ENCODE measurements around the gene ENPP1.

ENPP1 gene

GRCh38 chr6:131917763-131918649, 110.2 kb downstream of the ENPP1 start:
- ATAC-seq = no peak
- no peak for TF ChIP-seq ZFP30 (CRISPR knock-in tag; IDR thresholded peaks at IDR 0.05)
- TF ChIP-seq SNAI2 (CRISPR knock-in tag; IDR thresholded peaks at IDR 0.05) = no peak
- TF ChIP-seq CSDC2 (CRISPR knock-in tag; IDR thresholded peaks at IDR 0.05) = no peak
- TF ChIP-seq ZNF565 (CRISPR knock-in tag; conservative IDR thresholded peaks at IDR 0.05; ENCODE audit: low read depth) = no peak
- TF ChIP-seq ISL1 (CRISPR knock-in tag; IDR thresholded peaks at IDR 0.05) = no peak

- TF ChIP-seq ESRRG (CRISPR knock-in tag; IDR thresholded peaks at IDR 0.05) (no peak), CSDC2 (CRISPR knock-in tag; IDR thresholded peaks at IDR 0.05) (no peak), GLIS3 (CRISPR knock-in tag; IDR thresholded peaks at IDR 0.05) (no peak), TOX (CRISPR knock-in tag; IDR thresholded peaks at IDR 0.05; ENCODE audit: borderline replicate concordance) (no peak), CSRNP3 (CRISPR knock-in tag; IDR thresholded peaks at IDR 0.05) (no peak), ZC3H10 (CRISPR knock-in tag; IDR thresholded peaks at IDR 0.05) (no peak), TCF4 (CRISPR knock-in tag; IDR thresholded peaks at IDR 0.05; ENCODE audit: borderline replicate concordance) (no peak), PATZ1 (CRISPR knock-in tag; IDR thresholded peaks at IDR 0.05; ENCODE audit: borderline replicate concordance) (no peak), ZNF70 (CRISPR knock-in tag; IDR thresholded peaks at IDR 0.05) (no peak), CREB5 (CRISPR knock-in tag; IDR thresholded peaks at IDR 0.05; ENCODE audit: low read depth) (no peak), ZNF8 (CRISPR knock-in tag; IDR thresholded peaks at IDR 0.05) (no peak), RARB (CRISPR knock-in tag; IDR thresholded peaks at IDR 0.05) (no peak), ARNTL (CRISPR knock-in tag; IDR thresholded peaks at IDR 0.05; ENCODE audit: borderline replicate concordance, low read depth) (no peak)
- ATAC-seq = no peak
Observed at GRCh38 chr6:131918650-131919355, 111.0 kb downstream of the ENPP1 start.

- ATAC-seq = no peak
- TF ChIP-seq ZNF565 (CRISPR knock-in tag; conservative IDR thresholded peaks at IDR 0.05; ENCODE audit: low read depth) (no peak), ZNF70 (CRISPR knock-in tag; IDR thresholded peaks at IDR 0.05) (no peak), TSHZ2 (CRISPR knock-in tag; IDR thresholded peaks at IDR 0.05) (no peak), ZFP3 (CRISPR knock-in tag; IDR thresholded peaks at IDR 0.05) (no peak), ISL1 (CRISPR knock-in tag; IDR thresholded peaks at IDR 0.05) (no peak), BACH2 (CRISPR knock-in tag; IDR thresholded peaks at IDR 0.05; ENCODE audit: borderline replicate concordance) (no peak), RARB (CRISPR knock-in tag; IDR thresholded peaks at IDR 0.05) (no peak)
Observed at GRCh38 chr6:131920656-131921055, 112.8 kb downstream of the ENPP1 start.

- ATAC-seq = peak; percentile 63
- TF ChIP-seq BACH2 (CRISPR knock-in tag; IDR thresholded peaks at IDR 0.05; ENCODE audit: borderline replicate concordance) (no peak), TCF4 (CRISPR knock-in tag; IDR thresholded peaks at IDR 0.05; ENCODE audit: borderline replicate concordance) (no peak), PATZ1 (CRISPR knock-in tag; IDR thresholded peaks at IDR 0.05; ENCODE audit: borderline replicate concordance) (no peak), CSRNP3 (CRISPR knock-in tag; IDR thresholded peaks at IDR 0.05) (no peak), TSHZ2 (CRISPR knock-in tag; IDR thresholded peaks at IDR 0.05) (no peak), ZFP3 (CRISPR knock-in tag; IDR thresholded peaks at IDR 0.05) (no peak)
Observed at GRCh38 chr6:131923356-131923755, 115.5 kb downstream of the ENPP1 start.

Data from SK-N-SH treated with all-trans-retinoic acid at 6 μM for 48 hours (cell line).